OCI-LY3 (cell line): ENCODE data around the gene CKB.
A peak's percentile ranks its signal among the peaks of the same experiment; 100 is the strongest.

Source experiments
- H2AFZ ChIP-seq: fragments of 200-600, 300-600 bp; shearing (Covaris generic); 2 replicates; pipeline ENCODE4 v1.6.0; 2014; ENCODE audit warnings: antibody characterized with exemption, low read depth, low read length
- H3K27ac ChIP-seq: fragments of 200-600, 300-600 bp; sonication (generic); 2 replicates; pipeline ENCODE4 v1.5.1; 2014; ENCODE audit warnings: mild to moderate bottlenecking, low read length, moderate library complexity, mixed read lengths
- H3K27me3 ChIP-seq: fragments of 200-600, 300-600 bp; sonication (generic); 2 replicates; pipeline ENCODE4 v1.6.1; 2014; ENCODE audit warnings: low read depth, low read length, mixed read lengths
- H3K36me3 ChIP-seq: fragments of 200-600, 300-600 bp; sonication (generic); replicated peaks from 2 replicates; pipeline ENCODE3; 2014; ENCODE audit warnings: low read depth, low read length, mixed read lengths
- H3K4me1 ChIP-seq: fragments of 300-600, 200-600 bp; sonication (generic); 2 replicates; pipeline ENCODE4 v1.6.1; 2014; ENCODE audit warnings: low read length, mixed read lengths
- H3K4me2 ChIP-seq: fragments of 200-600, 300-600 bp; sonication (generic); 2 replicates; pipeline ENCODE4 v1.6.1; 2014; ENCODE audit warnings: low read length, mixed read lengths
- H3K4me3 ChIP-seq: fragments of 300-600, 200-600 bp; sonication (generic); 2 replicates; pipeline ENCODE4 v1.5.1; 2014; ENCODE audit warnings: antibody characterized with exemption, mild to moderate bottlenecking, low read length, moderate library complexity
- H3K79me2 ChIP-seq: fragments of 300-600, 200-600 bp; shearing (Covaris generic); 2 replicates; pipeline ENCODE4 v1.6.1; 2014; ENCODE audit warnings: mild to moderate bottlenecking, low read length, mixed read lengths
- H3K9ac ChIP-seq: fragments of 300-600, 200-600 bp; shearing (Covaris generic); 2 replicates; pipeline ENCODE4 v1.6.0; 2014; ENCODE audit warnings: mild to moderate bottlenecking, low read length, moderate library complexity
- H3K9me3 ChIP-seq: fragments of 200-600, 300-600 bp; shearing (Covaris generic); 2 replicates; pipeline ENCODE4 v1.6.1; 2014; ENCODE audit warnings: low read length, mixed read lengths; ENCODE audit not compliant: insufficient read depth
- H4K20me1 ChIP-seq: fragments of 200-600, 300-600 bp; sonication (generic); 2 replicates; pipeline ENCODE4 v1.6.1; 2016; ENCODE audit warnings: low read length, mixed read lengths; ENCODE audit not compliant: insufficient read depth
- EZH2phosphoT487 ChIP-seq: fragments of 200-600 bp; shearing (Covaris generic); IDR thresholded peaks from 2 replicates; pipeline ENCODE4 v1.6.1; 2018; ENCODE audit warnings: antibody characterized with exemption, mixed run types, low read depth
- TF ChIP-seq, protein P1 (sequence below): fragments of 200-600, 300-600 bp; sonication (generic); IDR thresholded peaks from 2 replicates; pipeline ENCODE4 v1.5.1; 2014; ENCODE audit warnings: antibody characterized with exemption, low read length, low read depth

Gene CKB

DNA sequence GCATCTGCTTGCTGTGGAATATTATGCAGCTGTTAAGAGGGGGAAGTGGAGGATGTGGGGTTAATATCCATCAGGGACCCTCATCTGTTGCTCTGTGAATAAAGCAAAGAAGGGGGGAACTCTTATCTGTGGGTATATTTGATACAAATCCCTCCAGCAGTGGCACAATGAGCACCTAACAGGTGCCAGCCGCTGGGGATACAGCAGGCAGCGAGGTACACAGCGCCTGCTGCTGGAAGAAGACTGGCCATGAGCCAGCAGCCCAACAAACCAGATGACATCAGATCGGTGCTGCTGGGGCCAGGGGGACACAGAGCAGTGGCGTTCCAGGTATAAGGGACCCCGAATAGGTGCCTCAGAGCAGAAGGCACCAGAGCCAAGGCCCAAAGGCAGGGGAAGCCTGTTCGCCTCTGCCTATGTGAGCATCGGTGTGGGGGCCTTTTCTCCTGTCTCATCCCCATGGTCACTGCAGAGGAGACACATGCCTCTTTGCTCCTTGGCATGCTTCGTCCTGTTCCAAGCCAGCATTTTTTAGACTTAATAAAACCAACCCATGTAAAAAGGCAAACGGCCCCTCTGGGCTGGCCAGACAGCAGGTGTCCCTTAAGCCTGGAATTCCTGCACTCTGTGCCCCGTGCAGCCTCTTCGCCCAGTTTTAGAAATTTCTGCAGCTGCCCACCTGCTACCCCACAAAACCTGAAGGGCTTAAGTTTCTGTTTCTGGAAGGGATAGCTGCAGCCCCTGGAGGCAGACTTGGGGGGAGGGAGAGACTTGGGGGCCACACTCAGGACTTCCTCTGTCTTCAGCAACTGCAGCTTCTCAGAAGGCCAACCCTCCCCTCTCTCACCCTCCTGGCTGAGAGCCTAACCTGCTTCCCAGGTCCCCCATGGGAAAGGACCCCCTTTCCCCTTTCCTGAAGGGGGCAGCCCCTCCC is 1.6 kb upstream of the CKB start:
- Histone ChIP-seq H3K4me3 (no peak overlapping the region; the same call in 1 of the 2 replicates), H3K27me3 (no peaks in the 10 kb centered on the region), H2AFZ (no peak overlapping the region), H3K36me3 (peaks cover 19% of the 10 kb centered on the region), H3K79me2 (peaks cover 36% of the 10 kb centered on the region), H3K9ac (peak overlapping the region; percentile 53; the same call in 1 of the 2 replicates), H3K4me1 (peaks cover 60% of the 10 kb centered on the region), H3K4me2 (peak overlapping the region; percentile 71), H3K9me3 (no peaks in the 10 kb centered on the region), H4K20me1 (no peaks in the 10 kb centered on the region), H3K27ac (peak overlapping the region; percentile 98)
- TF ChIP-seq EZH2phosphoT487 = no peak
- TF ChIP-seq, protein P1, sequence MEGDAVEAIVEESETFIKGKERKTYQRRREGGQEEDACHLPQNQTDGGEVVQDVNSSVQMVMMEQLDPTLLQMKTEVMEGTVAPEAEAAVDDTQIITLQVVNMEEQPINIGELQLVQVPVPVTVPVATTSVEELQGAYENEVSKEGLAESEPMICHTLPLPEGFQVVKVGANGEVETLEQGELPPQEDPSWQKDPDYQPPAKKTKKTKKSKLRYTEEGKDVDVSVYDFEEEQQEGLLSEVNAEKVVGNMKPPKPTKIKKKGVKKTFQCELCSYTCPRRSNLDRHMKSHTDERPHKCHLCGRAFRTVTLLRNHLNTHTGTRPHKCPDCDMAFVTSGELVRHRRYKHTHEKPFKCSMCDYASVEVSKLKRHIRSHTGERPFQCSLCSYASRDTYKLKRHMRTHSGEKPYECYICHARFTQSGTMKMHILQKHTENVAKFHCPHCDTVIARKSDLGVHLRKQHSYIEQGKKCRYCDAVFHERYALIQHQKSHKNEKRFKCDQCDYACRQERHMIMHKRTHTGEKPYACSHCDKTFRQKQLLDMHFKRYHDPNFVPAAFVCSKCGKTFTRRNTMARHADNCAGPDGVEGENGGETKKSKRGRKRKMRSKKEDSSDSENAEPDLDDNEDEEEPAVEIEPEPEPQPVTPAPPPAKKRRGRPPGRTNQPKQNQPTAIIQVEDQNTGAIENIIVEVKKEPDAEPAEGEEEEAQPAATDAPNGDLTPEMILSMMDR = peak; percentile 17

DNA sequence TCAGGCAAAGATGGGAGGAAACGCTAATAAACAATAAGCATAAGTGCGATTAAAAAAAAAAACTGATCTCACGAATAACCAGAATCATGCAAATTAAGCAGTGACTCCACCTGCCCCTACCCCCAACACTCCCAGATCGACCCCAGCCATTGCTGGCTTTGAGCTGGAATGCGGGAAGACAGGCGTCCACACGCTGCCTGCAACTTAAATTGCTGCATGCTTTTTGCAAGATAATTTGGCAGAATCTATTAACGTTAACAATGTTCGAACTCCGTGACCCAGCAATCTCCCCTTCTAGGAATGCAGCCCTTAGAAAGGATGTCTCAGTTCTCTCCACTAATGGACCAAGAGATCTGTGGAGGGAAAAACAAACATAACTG is 935 bp upstream of the CKB start:
- H3K36me3 ChIP-seq = peaks cover 19% of the 10 kb centered on the region
- no peaks in the 10 kb centered on the region for H3K9me3 ChIP-seq
- H3K4me2 ChIP-seq = no peak overlapping the region
- H3K79me2 ChIP-seq = peaks cover 30% of the 10 kb centered on the region
- H4K20me1 ChIP-seq = no peaks in the 10 kb centered on the region
- TF ChIP-seq, protein P1 = no peak
- TF ChIP-seq EZH2phosphoT487 = no peak
- no peaks in the 10 kb centered on the region for H3K27me3 ChIP-seq
- H3K27ac ChIP-seq = no peak overlapping the region
- H3K4me3 ChIP-seq = no peak overlapping the region
- H2AFZ ChIP-seq = no peak overlapping the region
- no peak overlapping the region for H3K9ac ChIP-seq
- peaks cover 66% of the 10 kb centered on the region for H3K4me1 ChIP-seq

DNA sequence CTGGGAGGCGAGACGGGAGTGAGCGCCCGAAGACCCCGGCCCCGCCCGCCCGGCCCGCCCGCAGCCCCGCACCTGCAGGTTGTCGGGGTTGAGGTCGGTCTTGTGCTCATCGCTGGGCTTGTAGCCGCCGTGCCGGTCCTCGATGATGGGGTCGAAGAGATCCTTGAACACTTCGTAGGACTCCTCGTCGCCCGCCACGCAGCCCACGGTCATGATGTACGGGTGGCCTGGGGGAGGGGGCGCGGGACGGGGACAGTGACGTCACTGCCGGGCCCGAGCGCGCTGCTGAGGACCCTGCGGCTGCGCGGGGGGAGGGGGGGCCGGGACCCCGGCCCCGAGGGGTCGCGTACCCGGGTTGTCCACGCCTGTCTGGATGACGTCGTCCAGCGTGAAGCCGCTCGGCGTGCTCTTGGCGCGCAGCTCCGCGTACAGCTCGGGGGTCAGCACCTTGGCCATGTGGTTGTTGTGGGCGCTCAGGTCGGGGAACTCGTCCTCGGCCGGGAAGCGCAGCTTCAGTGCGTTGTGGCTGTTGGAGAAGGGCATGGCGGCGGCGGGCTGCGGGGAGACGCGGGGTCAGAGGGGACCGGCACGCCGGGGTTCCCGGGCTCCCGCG is 573 bp downstream of the CKB start:
- H3K9me3 ChIP-seq = no peaks in the 10 kb centered on the region
- peaks cover 21% of the 10 kb centered on the region for H3K79me2 ChIP-seq
- peak overlapping the region; percentile 82 for H3K4me2 ChIP-seq
- peak overlapping the region; percentile 83 for H3K9ac ChIP-seq
- H3K4me1 ChIP-seq = peaks cover 59% of the 10 kb centered on the region
- TF ChIP-seq EZH2phosphoT487 = no peak
- TF ChIP-seq, protein P1 = no peak
- H3K36me3 ChIP-seq = peaks cover 18% of the 10 kb centered on the region
- peak overlapping the region; percentile 76 for H3K4me3 ChIP-seq
- H4K20me1 ChIP-seq = no peaks in the 10 kb centered on the region
- H3K27ac ChIP-seq = peak overlapping the region; percentile 82
- no peak overlapping the region for H2AFZ ChIP-seq
- H3K27me3 ChIP-seq = no peaks in the 10 kb centered on the region

DNA sequence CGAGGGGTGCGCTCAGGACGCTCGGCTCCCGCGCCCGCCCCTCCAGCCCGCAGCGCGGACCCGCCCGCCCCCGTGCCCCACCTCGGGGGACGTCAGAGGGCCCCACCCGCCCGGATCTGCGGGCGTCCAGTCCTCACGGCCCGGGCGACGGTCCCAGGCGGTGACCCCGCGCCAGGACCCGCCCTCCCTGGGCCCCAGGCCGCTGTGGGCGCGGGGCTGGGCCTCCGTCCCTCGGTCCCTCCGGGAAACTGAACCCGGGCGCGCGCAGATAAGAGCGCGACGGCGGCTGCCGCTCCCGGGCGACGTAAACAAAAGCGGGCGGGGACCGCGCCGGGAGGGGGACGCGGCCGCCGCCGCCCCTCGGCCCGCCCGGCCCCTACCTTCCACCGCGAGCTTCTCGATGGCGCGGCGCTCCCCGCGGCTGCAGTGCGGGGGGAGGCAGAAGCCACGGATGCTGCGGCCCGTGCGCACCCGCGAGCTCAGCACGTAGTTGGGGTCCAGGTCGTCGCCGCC is 1.1 kb downstream of the CKB start:
- H3K9ac ChIP-seq = peak overlapping the region; percentile 83
- TF ChIP-seq, protein P1 = no peak
- peaks cover 53% of the 10 kb centered on the region for H3K4me1 ChIP-seq
- no peaks in the 10 kb centered on the region for H4K20me1 ChIP-seq
- H3K4me2 ChIP-seq = peak overlapping the region; percentile 82
- peaks cover 15% of the 10 kb centered on the region for H3K79me2 ChIP-seq
- no peaks in the 10 kb centered on the region for H3K27me3 ChIP-seq
- peak overlapping the region; percentile 37; the same call in 1 of the 2 replicates for H2AFZ ChIP-seq
- H3K27ac ChIP-seq = peak overlapping the region; percentile 82
- peaks cover 12% of the 10 kb centered on the region for H3K36me3 ChIP-seq
- H3K9me3 ChIP-seq = no peaks in the 10 kb centered on the region
- H3K4me3 ChIP-seq = peak overlapping the region; percentile 76
